ENCODE measurements around the gene PPIF.

GRCh38 chr10:79323602-79324001 is 23.7 kb upstream of the PPIF start:
- no peak for TF ChIP-seq CTCF (IDR thresholded peaks at IDR 0.05)
- no peak for TF ChIP-seq POLR2AphosphoS5 (IDR thresholded peaks at IDR 0.05; ENCODE audit: low read depth, low read length)
- no peak for TF ChIP-seq REST (IDR thresholded peaks at IDR 0.05; ENCODE audit: insufficient read depth in 1 of 2, low read depth in 2 of 2, low read length in 1 of 2)
- no peak for TF ChIP-seq SIN3A (IDR thresholded peaks at IDR 0.05; ENCODE audit: borderline replicate concordance, insufficient read depth, low read depth, low read length)

Measured in Panc1 (cell line).